ENCODE measurements around the gene BAZ1B. TPM values are rescaled to one million over a fixed set of nuclear protein-coding genes. Genes with fewer than 3 reads are reported as not detected.

The BAZ1B gene
- total RNA-seq, 2 experiments from 2014 or later, result 90.5 to 93.0 TPM

DNA sequence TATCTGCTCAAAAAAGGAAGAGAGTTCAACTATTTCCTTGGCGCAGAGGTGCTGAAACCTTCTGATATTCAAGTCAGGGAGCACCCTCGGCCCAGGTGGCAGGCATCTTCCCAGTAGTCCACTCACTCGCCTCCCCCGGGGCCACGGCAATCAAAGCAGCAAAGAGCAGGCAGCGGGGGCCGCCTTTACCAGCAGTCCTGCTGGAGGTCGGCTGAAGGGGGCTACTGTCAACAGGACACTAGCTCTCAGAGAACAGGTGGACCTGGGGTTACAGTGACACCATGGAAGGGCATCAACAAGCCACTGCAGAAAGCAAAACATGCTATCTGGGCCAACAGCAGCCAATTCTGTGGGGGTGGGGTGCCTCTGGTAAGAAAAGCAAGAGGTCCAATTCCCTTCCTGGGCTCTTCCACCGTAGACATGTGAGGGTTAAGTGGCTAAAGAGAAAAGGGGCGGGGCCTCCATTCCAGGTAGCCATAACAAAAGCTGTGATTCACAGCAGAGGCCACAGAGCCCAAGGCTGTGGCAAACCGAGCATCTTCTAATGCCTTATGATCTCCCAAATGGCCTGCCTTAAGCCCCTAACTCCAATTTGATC lies 79.1 kb downstream of the BAZ1B start:
- POLR2A ChIA-PET, result no interaction called here
- Mint-ChIP-seq H3K9me3 (no peaks in the 10 kb centered on the region), H3K4me1 (peaks cover 3% of the 10 kb centered on the region)

GRCh38 chr7:73442222-73442902 lies 79.7 kb downstream of the BAZ1B start:
- DNase-seq, result no peak
- peaks cover 33% of the 10 kb centered on the region for H3K36me3 Mint-ChIP-seq
- peaks cover 3% of the 10 kb centered on the region for H3K4me1 Mint-ChIP-seq
- no peak overlapping the region for H3K27ac Mint-ChIP-seq
- no peaks in the 10 kb centered on the region for H3K9me3 Mint-ChIP-seq
- ATAC-seq (ENCODE audit: low read depth), result no peak
- POLR2A ChIA-PET, result no interaction called here
- H3K4me3 Mint-ChIP-seq, result no peak overlapping the region
- no peaks in the 10 kb centered on the region for H3K27me3 Mint-ChIP-seq

More for the DNA sequence above, 79.1 kb downstream of the BAZ1B start:
- Mint-ChIP-seq H3K27ac (no peak overlapping the region), H3K36me3 (peaks cover 35% of the 10 kb centered on the region), H3K27me3 (no peaks in the 10 kb centered on the region), H3K4me3 (no peak overlapping the region)
- no peak for DNase-seq
- ATAC-seq (ENCODE audit: low read depth), result no peak

DNA sequence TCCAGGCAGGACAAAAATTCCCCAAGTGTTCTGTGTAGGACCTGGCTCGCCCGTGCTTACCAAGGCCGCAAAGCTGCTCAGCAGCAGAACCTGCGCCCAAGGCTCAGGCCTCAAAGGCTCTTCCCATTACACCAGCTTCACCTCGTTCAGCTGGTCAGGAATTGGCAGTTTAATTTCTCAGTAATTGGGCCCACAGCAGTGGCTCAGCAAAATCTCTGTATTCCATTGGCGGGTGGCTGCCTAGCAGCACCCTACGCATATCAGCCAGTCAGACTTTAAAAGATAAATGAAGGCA lies 82.7 kb downstream of the BAZ1B start:
- DNase-seq (no peak), ATAC-seq (ENCODE audit: low read depth) (no peak)
- H3K9me3 Mint-ChIP-seq, result peaks cover 1% of the 10 kb centered on the region
- POLR2A ChIA-PET, result interaction anchor here (0.5 kb wide), 1 partner anchor 970 kb away, joined by 3 read pairs; no protein-coding TSS in a partner anchor
- no peak overlapping the region for H3K27ac Mint-ChIP-seq
- peaks cover 3% of the 10 kb centered on the region for H3K4me1 Mint-ChIP-seq
- peaks cover 5% of the 10 kb centered on the region for H3K27me3 Mint-ChIP-seq
- H3K4me3 Mint-ChIP-seq, result no peak overlapping the region
- peaks cover 17% of the 10 kb centered on the region for H3K36me3 Mint-ChIP-seq

DNA sequence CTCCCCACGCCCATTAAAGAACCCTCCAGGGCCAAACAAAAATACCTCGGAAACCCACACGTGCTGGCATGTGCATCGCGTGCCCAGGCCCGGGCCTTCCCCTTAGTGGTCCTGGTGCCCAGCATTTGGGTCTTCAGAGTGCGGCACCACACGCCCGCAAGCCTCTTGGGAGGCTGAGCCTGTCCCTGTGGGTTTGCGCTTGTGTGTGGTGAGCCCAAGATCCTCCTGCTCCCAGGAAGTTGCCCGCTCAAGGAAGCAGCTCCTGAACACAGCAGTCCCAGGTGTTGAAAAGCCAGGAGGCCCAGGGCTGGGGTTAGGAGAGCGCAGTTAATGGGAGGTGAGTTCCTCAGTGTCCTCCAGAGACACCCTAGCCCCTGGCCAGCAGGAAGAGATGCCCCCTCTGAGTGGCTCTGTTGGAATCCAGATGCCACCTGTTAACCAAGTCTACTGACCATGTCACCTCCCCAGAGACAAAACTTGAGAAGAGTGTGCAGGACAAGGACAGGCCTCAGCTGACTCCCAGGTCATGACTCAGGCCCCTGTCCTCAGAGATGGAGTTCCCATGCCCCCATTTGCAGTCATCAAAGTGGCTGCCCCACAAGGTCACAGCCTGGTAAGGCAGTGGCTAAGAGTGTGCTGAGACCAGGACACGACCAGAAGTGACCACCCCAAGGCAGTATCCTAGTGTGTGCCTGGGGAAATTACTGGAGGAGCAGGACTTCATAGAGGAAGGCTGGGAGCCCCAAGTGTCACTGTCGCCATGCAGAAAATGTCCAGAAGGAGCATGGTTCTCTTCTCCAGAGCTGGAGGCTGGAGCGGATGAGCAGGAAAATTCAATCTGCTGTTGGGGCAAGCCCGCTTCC lies 83.3 kb downstream of the BAZ1B start:
- H3K4me3 Mint-ChIP-seq, result no peak overlapping the region
- peaks cover 1% of the 10 kb centered on the region for H3K9me3 Mint-ChIP-seq
- ATAC-seq (ENCODE audit: low read depth) (no peak), DNase-seq (no peak)
- no peak overlapping the region for H3K27ac Mint-ChIP-seq
- peaks cover 3% of the 10 kb centered on the region for H3K4me1 Mint-ChIP-seq
- H3K36me3 Mint-ChIP-seq, result peaks cover 17% of the 10 kb centered on the region
- POLR2A ChIA-PET, result no interaction called here
- H3K27me3 Mint-ChIP-seq, result peaks cover 5% of the 10 kb centered on the region

- peaks cover 1% of the 10 kb centered on the region for H3K9me3 Mint-ChIP-seq
- POLR2A ChIA-PET, result no interaction called here
- ATAC-seq (ENCODE audit: low read depth) (no peak), DNase-seq (no peak)
- H3K27me3 Mint-ChIP-seq, result peaks cover 5% of the 10 kb centered on the region
- H3K27ac Mint-ChIP-seq, result no peak overlapping the region
- no peak overlapping the region for H3K4me3 Mint-ChIP-seq
- H3K36me3 Mint-ChIP-seq, result peaks cover 14% of the 10 kb centered on the region
- H3K4me1 Mint-ChIP-seq, result peaks cover 3% of the 10 kb centered on the region
These were observed 84.3 kb downstream of the BAZ1B start for GRCh38 chr7:73437621-73438416.

DNA sequence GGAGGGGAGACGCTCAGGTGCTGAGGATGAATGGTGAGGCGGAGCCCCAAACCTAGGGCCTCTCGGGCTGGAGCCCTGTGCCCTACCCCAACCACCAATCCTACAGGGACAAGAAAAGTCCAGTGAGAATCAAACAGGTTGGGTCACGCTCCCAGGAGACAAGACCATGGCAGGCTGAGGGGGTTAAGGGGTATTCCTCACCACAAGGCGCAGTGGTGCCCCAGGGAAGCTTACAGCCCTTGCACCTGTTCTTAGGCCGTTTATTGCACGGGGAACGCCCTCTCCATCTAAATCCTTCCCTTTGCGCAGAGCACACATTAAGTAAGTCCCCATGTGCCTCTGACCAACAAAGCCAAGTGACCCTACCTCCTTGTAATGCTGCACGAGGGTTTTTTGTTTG lies 85.0 kb downstream of the BAZ1B start:
- POLR2A ChIA-PET, result no interaction called here
- Mint-ChIP-seq H3K9me3 (peaks cover 1% of the 10 kb centered on the region), H3K36me3 (peaks cover 6% of the 10 kb centered on the region), H3K27ac (no peak overlapping the region), H3K4me3 (no peak overlapping the region), H3K27me3 (peaks cover 5% of the 10 kb centered on the region), H3K4me1 (peaks cover 3% of the 10 kb centered on the region)
- DNase-seq, result no peak
- no peak for ATAC-seq (ENCODE audit: low read depth)

DNA sequence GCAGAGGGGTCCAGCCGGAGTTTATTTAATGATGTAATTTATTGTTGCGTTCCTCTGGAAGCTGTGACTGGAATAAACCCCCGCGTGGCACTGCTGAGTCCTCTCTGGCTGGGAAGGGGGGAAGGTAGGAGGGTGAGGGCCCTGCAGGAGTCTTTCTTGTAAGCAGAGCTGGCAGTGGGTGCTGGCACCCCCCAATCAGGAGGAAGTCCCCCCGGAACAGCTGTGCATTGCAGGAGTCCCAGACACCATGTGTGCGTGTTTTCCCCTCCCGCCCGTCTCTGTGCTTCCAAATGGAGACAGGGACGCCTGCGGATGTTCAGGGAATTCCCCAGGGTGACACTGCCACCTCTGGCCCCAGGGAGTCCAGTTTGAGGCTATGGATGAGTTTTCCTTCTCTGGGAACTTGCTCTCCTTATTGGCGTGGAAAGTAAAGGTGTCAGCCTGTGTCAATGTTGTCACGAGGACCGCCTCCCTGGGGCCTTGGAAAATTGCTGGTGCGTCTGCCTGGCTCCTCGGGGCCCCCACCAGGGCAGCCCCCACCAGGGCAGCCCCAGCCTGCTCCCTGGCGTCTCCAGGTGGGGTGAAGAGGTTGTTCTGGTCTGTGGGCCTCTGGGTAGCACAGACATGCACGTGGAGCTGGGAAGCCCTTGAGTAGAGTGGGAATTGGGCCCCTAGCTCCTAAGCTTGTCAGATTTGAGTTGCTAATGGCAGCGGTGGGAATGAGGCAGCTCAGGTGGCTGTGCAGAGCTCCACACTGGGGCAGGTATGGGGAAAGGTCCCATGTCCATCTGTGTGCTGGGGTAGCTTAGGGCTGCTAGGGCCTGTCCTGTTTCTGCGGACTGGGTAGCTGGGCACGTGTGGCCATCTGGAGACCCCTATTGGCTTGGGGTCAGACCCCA lies 85.8 kb downstream of the BAZ1B start:
- ATAC-seq (ENCODE audit: low read depth) (no peak), DNase-seq (no peak)
- Mint-ChIP-seq H3K4me3 (no peak overlapping the region), H3K36me3 (peaks cover 3% of the 10 kb centered on the region), H3K9me3 (peaks cover 1% of the 10 kb centered on the region), H3K4me1 (peaks cover 3% of the 10 kb centered on the region), H3K27ac (no peak overlapping the region), H3K27me3 (peaks cover 11% of the 10 kb centered on the region)
- POLR2A ChIA-PET, result no interaction called here

DNA sequence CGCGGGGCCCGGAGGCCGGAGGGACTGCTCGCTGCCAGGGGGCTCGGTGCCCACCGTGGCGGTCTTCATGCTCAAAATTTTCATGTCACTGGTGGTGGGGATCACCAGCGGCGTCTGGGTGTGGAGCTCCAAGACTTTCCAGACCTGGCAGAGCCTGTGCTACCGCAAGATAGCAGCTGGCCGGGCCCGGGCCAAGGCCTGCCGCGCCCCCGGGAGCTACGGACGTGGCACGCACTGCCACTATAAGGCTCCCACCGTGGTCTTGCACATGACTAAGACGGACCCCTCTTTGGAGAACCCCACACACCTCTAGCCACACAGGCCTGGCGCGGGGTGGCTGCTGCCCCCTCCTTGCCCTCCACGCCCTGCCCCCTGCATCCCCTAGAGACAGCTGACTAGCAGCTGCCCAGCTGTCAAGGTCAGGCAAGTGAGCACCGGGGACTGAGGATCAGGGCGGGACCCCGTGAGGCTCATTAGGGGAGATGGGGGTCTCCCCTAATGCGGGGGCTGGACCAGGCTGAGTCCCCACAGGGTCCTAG lies 86.6 kb downstream of the BAZ1B start:
- no peak for ATAC-seq (ENCODE audit: low read depth)
- Mint-ChIP-seq H3K4me3 (no peak overlapping the region), H3K4me1 (peaks cover 3% of the 10 kb centered on the region), H3K9me3 (peaks cover 1% of the 10 kb centered on the region), H3K27ac (no peak overlapping the region), H3K27me3 (peaks cover 12% of the 10 kb centered on the region), H3K36me3 (no peaks in the 10 kb centered on the region)
- POLR2A ChIA-PET, result no interaction called here
- no peak for DNase-seq

GRCh38 chr7:73434701-73435069 lies 87.4 kb downstream of the BAZ1B start:
- H3K27me3 Mint-ChIP-seq, result peaks cover 12% of the 10 kb centered on the region
- H3K9me3 Mint-ChIP-seq, result peaks cover 1% of the 10 kb centered on the region
- DNase-seq (no peak), ATAC-seq (ENCODE audit: low read depth) (no peak)
- peak overlapping the region; percentile 65 for H3K4me3 Mint-ChIP-seq
- POLR2A ChIA-PET, result no interaction called here
- peaks cover 3% of the 10 kb centered on the region for H3K4me1 Mint-ChIP-seq
- no peak overlapping the region for H3K27ac Mint-ChIP-seq
- no peaks in the 10 kb centered on the region for H3K36me3 Mint-ChIP-seq

- H3K27ac Mint-ChIP-seq, result no peak overlapping the region
- POLR2A ChIA-PET, result no interaction called here
- peaks cover 1% of the 10 kb centered on the region for H3K9me3 Mint-ChIP-seq
- H3K27me3 Mint-ChIP-seq, result peaks cover 12% of the 10 kb centered on the region
- peak; percentile 16 for ATAC-seq (ENCODE audit: low read depth)
- DNase-seq, result no peak
- H3K36me3 Mint-ChIP-seq, result no peaks in the 10 kb centered on the region
- H3K4me3 Mint-ChIP-seq, result peak overlapping the region; percentile 37
- peaks cover 3% of the 10 kb centered on the region for H3K4me1 Mint-ChIP-seq
These were observed 88.0 kb downstream of the BAZ1B start for GRCh38 chr7:73433924-73434700.

GRCh38 chr7:73432676-73433075 lies 89.4 kb downstream of the BAZ1B start:
- POLR2A ChIA-PET, result no interaction called here
- H3K27ac Mint-ChIP-seq, result no peak overlapping the region
- DNase-seq, result no peak
- no peaks in the 10 kb centered on the region for H3K36me3 Mint-ChIP-seq
- peaks cover 1% of the 10 kb centered on the region for H3K9me3 Mint-ChIP-seq
- peak overlapping the region; percentile 53 for H3K4me3 Mint-ChIP-seq
- no peak for ATAC-seq (ENCODE audit: low read depth)
- peaks cover 12% of the 10 kb centered on the region for H3K27me3 Mint-ChIP-seq
- H3K4me1 Mint-ChIP-seq, result no peaks in the 10 kb centered on the region
